GM21576 (cell line): ENCODE data around the gene PSAPL1.

ENCODE experiments used
- ATAC-seq: cut with Tn5 transposase; IDR thresholded peaks from one replicate; pipeline ENCODE4 v1.9.1; 2021; ENCODE audit warnings: mild to moderate bottlenecking, moderate library complexity; ENCODE audit not compliant: unreplicated experiment

Gene PSAPL1

DNA sequence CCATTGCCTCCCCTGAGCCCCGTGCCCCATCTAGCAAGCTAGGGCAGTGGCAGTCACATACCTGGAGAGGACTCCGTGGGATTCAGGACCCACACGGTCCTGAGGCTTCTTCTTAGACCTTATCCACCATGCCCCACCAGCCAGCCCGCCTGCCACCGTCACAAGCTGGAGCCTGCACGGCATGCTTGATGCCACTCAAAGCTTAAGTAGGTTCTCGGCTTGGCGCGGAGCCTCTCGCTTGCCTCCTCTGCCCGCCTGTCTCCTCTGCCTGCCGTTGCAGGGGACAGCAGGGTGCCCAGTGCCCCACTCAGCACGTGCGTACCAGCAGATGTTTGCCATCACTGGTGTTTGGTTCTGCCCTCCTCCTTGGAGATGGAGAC is 14.1 kb downstream of the PSAPL1 start:
- no peak for ATAC-seq

DNA sequence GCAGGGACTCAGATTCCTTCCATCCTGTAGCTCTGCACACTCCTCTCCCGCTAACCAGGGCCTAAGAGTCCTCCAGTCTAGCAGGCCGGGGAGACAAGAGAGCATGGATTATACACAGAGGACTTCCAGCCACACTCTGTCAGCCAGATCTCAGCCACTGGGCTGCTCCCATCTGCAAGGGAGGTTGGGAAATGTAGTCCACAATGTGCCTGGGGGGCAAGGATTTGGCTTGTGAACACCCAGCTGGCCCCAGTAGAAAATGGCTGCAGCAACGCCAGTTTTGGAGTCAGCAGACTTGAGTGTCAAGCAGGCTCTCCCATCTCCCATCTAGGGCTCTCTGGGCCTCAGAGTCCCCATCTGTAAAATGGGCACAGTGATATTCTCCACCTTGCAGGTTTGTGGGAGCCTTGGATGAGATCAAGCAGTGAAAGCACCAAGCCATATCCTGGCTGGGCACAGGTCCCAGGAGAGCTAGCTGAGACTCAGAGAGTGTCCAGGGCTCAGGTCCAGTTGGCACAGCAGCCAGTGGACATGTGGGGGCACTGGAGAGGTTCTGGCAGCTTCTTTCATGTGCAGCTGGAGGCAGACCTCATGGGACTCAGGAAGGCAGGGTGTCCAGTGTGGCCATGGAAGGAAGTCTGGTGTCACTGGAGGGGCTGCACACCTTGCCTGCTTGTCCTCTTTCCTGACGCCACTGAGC is 14.6 kb downstream of the PSAPL1 start:
- no peak for ATAC-seq

DNA sequence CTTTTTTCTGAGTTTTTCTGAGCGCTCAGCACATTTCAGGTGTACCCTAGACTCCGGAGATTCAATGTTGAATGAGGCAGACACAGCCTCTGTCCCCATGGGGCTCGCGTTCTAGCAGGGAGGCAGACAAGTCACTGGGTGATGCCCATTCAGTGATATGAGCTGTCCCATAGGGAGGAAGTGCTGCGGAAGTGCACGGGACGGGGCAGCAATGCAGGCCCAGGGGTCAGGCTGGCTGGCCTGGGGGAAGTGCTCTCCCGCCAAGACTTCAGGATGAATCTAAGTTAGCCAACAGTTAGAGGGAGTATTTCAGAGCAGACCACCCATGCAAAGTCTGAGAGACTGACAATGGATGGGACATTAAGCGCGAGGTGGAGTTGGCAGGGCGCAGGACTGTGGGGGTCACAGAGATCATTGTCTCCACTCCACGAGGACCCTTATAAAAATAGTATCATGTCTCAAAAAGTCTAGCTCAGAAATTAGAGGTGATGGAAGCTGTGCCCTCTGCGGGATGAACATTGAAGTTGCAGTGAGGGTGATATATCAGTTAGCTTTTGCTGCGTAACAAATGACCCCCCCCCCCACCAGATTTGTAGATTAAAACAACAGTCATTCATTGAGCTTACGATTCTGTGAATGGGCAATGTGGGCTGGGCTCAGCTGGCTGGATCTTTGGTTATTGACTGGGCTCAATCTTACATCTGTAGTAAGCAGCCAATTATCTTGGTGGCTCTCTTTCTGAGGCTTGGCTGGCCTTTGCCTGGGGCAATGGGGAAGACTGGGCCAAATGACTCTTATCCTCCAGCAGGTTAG is 16.4 kb downstream of the PSAPL1 start:
- ATAC-seq: no peak

DNA sequence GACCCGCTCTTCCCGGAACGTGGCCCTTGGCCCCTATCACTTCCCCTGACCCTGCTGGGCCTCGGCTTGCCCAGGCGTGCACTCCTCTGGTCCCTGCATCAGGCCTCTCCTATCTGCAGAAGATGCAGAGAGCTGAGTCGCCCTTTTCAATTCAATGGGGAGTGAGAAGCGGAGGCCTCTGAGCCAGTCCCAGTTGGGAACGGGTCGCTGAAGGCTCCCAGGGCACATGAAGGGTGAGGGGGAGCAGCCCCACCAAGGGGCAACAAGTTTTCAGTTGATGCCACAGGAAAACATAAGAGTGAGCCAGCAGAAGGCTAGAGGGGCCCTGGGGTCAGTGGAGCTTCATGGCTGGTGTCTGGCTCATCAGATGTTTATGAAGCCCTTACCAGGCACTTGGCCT is 17.1 kb downstream of the PSAPL1 start:
- no peak for ATAC-seq

DNA sequence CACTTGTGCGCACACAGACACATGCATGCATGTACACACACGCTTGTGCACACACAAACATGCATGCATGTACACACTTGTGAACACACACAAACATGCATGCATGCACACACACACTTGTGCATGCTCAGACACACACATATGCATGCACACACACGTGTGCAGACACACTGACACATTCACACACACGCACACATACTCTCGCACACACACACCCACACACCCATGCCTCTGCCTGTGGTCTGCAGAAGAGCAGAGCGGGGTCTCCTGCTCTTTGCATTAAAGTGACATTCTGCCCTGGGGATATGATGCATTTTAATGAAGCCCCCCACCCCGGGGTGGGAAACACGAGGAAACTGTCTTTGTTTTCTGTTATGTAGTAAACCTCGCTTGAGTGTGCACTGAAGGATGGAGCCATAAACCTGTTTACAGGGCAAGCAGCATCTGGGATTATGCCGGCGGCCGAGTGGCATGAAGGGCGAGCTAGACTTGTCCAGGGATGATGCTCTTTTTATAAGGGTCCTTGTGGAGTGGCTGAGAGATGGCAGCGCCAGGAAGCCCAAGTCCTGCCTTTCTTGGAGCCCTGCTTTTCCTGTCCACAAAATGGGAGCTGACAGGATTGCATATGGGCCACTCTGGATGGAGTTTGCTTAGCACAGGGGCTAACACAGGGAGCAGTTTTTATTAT is 17.8 kb downstream of the PSAPL1 start:
- ATAC-seq: no peak

DNA sequence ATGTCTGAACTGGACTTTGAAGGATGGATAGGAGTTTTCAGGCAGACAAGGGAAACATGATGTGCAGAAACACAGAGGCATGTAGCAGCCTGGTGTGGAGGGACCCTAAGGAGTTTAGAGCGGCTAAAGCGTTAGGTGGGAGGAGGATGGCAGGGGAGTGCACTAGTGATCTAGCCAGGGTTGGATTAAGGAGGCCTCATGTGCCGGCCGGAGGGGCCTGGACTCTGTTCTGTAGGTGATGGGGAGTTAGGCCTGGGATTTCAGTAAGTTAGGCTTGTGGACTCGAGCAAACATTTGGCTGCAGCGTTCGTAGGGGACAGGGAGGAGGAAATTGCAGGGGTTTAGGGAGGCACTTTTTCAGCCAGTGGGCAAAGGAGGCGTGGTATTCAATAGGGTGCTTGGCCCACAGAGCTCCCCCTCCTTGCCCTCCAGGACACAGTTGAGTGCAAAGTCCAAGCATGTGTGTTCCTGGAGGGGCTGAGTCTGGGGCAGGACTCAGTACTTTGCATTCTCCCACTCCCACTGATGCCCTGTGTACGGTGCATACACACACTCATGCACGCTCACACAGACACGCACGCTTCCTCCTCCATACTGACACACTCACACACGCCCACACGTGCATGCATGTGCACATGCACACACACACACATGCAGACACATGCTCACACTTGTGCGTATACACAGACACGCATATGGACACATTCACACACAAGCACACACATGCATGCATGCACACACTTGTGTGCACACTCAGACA is 18.6 kb downstream of the PSAPL1 start:
- ATAC-seq: no peak

DNA sequence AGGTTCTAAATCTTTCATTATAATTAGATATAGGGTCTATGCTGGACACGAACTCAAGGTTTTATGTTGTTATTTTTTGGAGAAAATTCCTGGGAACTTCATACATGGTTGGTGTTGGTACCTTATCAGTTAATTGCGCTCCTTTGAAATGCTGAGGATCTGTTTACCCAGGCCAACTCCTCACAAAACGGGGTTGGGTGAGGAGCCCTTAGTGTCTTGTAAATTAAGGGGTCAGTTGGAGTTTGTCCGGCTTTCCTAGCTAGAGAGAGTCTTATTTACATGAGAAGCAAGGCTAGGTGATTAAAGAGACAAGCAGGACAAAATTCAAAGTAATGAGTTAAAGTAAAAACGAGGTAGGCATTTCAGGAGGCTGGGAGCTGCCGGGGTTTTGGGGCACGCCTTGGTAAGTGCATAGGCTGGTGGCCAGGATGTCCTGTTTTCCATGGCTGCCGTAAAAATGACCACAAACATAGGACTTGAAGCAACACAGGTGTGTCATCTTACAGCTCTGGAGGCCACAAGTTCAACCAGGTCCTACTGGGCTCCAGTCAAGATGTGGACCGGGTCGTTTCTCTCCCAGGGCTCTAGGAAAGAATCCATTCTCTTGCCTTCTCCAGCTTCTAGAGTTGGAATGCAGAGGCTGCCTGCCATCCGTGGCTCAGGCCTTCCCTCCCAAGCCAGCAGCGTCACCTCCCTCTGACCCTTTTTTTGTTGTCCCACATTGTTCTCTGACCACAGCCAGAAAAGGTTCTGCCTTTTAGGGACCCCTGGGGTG is 19.8 kb downstream of the PSAPL1 start:
- ATAC-seq: no peak

DNA sequence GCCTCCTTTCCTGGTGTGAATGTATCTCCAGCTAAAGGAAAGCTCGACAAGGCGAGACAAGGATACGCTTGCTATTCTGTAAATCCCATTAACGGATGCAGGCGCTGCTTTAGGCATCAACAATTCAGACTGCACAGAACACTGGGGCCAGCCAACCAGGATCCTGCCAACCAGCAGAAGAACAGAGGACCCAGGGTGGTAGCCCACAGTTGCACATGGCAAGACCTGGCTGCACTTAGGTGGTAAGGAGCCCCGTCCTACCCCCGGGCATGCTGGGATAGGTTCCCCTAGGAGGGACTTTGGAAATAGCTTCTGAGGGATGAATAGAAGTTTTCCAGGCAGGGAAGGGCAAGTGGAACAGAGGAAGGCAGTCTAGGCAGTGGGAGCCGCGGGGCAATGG is 20.7 kb downstream of the PSAPL1 start:
- no peak for ATAC-seq

DNA sequence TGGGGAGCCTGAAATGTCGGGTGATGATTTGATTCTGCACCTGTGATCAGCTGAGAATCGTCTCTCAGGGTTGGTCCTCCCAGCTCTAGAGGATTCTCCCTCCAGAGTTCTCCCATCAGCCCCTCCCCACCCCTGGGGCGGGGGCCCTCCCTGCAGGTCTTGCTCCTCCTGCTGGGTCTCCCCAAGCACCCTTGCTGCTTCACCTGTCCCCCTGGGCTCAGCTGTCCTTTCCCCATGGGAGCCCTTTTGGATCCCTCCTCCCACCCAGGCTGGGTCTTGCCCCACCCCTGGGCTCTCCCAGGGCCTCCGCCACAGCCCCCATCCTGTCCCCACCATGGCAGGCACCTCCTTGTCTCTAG is 22.2 kb downstream of the PSAPL1 start:
- ATAC-seq: no peak

DNA sequence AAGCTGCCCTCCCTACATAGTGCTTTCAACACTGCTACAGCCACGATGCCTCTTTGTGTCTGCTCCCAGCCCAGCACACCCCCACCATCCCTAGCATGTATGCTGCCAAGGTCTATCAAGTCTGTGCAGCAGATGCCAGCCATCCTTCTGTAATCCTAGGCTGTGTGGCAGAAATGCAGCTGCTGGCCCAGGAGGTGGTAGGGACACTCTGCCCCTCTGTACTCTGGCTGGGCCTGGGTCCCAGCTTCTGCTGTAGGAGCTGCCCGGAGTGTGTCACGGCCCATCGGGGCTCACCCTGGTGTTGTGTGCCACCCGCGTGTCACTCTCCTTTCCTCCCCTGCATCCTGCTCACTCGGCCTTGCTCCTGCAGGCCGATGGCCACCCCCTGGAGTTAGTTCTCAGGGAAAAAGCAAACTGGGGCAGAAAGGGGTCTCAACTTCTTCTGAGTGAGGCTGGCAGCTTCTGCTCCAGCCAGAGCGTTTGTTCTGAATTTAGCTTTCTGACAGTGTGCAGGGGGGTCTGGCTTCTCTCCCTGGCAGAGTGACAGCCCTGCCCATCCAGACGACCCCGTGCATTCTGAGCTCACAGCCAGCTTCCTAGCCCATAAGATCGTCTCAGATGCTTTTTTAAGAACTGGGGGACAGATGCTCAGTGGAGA is 22.7 kb downstream of the PSAPL1 start:
- no peak for ATAC-seq

DNA sequence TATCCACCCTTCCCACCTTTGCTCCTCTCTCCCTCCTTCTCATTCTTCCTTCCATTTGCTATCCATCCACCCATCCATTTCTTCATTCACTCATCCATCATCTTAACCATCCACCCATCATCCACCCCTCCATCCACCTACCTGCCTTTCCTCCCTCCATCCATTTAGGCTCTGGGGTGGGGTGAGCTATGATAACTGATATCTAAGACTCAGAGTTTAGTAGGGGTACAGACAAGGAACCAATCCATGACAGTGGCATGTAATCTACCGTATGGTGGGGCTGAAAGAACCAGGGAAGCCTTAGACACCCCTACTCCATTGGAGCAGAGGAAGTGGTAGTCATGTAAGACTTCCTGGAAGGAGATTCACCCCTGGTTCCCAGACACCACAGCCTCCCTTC is 23.2 kb downstream of the PSAPL1 start:
- ATAC-seq: no peak

DNA sequence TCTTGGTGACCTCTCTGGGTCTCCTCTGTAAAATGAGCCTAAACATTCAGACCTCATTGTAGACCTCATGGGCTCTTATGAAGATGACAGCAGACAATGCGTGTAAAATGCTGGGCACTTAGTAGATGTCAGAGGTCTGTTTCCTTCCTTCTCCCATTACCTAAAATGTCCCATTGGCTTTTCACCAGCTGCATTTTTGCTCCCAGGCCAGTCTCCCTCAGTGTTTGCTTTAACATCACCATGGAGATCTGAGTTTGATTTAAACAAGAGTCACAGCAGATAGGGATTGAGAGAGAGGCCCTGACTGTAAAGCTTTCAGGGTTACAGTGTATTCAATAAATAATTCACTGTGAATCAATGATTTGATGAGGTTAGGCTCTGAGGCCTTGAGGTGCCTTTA is 24.3 kb downstream of the PSAPL1 start:
- ATAC-seq: no peak

DNA sequence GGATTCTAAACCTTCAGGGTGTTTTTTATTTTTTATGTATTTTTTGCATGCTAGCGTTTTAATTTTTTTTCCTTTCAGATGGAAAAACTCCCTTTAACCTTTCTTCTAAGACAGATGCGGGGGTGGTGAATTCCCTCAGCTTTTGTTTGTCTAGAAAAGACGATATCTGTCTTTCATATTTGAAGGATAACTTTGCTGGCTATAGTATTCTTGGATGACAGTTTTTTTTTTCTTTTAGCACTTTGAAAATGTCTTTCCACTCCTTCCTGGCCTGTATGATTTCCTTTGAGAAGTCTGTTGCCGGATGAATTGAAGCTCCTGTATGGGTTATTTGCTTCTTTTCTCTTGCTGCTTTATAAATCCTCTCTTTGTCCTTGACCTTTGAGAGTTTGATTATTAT is 26.6 kb downstream of the PSAPL1 start:
- no peak for ATAC-seq

DNA sequence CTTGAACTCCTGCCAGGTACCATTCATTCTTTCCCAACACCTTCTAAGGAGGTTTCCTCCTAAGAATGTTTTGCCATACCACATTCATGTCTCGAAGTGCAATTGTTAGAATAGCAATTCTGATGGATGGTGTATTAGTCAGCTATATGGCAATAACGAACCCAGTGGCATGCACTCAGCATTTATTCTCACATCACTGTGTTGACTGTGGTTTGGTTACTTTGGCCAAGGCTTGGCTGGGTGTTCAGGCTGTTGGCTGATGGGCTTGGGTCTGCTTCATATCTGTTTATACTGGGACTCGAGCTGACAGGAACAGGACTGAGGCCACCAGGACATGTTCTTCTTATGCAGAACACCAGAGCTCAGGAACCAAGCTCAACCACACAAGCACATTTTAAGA is 31.7 kb downstream of the PSAPL1 start:
- no peak for ATAC-seq

DNA sequence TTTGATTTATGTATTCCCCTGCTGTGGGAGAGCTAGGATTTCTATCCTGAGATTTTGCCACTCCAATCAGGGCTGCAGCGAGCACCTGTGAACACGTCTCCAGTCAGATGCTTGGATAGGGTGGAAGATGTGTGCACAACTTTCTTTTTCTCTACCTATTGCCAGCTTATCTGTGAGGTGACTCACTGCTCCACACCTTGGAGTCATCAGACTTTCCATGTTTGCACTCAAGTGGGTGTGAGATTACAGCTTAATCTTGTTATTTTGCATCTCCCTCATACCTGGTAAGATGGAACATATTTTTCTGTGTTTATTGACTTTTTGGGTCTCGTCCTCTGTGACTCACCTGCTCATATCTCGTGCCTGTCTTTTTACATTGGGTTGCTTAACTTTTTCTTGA is 32.2 kb downstream of the PSAPL1 start:
- ATAC-seq: no peak

DNA sequence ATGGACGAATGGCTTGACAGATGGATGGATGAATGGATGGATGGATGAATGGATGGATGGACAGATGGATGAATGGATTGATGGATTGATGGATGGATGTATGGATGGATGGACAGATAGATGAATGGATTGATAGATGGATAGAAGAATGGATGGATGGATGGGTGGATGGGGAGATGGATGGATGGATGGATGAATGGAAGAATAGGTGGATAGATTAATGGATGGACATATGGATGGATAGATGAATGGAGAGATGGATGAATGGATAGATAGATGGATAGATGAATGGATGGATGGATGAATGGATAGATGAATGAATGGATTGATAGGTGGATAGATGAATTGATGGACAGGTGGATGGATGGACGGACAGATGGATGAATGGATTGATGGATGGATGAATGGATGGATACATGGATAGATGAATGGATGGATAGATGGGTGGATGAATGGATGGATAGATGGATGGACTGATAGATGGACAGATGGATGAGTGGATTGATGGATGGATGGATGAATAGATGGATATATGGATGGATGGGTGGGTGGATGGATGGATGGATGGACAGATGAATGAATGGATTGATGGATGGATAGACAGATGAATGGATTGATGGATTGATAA is 33.9 kb downstream of the PSAPL1 start:
- no peak for ATAC-seq

DNA sequence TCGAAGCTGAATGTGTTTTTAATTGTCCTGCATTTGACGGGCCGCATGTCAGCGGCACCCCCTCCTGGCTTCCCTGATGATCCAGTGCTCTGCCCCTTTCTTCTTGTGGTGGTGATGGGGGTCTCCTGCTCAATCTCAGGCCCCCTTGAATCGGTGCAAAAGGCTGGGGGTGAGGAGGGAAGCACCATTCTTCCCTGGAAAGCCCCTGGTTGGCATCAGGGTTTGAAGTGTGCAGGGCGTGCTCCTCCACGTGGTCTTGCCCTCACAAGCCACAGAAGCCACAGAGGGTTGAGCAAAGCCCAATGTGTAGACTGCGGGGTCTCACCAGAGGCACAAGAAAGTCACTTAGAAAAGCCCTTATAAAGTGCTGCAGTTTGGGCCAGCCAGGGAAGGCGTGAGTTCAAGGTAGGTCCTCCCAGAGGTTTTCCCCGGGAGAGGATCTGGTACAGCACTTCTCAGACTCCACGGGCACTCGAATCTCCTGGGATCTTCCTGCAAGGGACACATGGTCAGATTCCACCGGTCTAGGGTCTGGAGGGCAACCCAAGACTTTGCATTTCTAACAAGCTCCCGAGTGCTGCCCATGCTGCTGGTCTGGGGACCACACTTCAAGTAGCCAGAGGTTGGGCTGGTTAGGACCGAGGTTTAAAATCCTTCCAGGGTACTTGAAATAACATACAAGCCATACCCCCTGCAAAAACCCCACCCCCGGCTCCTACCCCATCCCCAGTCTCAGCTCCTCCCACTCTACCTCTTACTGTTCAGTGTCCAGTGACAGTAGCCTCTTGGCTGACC is 35.1 kb downstream of the PSAPL1 start:
- no peak for ATAC-seq

DNA sequence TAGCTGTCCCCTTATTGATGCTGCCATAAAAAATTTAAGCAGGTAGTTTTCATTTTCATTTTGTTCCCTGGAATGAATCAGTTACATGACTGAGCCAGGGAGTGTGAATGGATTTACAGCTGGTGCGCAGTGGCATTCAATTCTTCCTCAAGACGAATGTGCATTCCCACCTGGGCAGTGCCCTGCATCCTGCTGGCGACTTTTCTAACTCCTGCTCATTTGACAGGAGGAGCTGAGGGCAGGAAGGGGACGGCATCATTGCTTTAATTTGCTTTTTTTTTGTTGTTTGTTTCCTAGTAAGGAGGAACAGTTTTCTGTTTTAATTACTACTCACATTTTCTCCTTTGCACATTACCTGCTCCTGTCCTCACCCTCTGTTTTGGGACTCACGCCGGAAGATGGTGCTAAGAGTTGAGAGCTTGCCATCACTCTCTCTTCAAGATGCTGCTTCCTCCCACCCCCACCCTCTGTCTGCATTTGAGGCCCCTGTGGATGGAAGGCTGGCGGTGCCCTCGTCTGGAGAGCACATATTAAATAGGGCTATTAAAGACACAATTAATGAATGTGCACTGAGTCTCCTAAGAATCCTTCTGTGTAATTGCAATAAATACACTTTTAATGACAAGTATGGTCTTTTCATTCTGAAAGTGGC is 35.8 kb downstream of the PSAPL1 start:
- no peak for ATAC-seq

DNA sequence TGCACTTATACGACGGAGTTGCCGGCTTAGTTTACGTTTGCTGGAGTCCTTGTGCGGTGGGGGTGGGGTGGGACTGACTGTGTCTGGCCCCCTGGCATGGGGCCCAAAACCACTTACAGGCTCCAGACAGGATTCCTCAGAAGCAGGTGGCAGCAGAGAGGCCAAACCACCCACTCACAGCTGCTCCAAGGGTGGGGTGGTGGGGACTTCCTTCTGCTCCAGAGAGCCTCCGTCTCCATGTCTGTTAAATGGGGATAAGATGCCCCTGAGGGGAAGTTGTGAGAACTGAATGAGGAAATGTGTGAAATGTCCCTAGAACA is 36.7 kb downstream of the PSAPL1 start:
- no peak for ATAC-seq
